Stimulated activated CD4-positive, alpha-beta T cell treated with anti-CD3 and anti-CD28 coated beads, Interleukin-12 subunit alpha, Interleukin-12 subunit beta, amount 100 ng/mL, for 48 hours (primary cell): ENCODE measurements around the gene TTLL5.
"Not testable (repeated sequence)": the region's sequence is repeated elsewhere in the genome, so short reads cannot be mapped to it uniquely, and the experiment has no call there.

Experiments used
- DNase-seq, 3 donors: peaks; one replicate each; pipeline ENCODE4 v3.0.0-alpha.2; 2020; ENCODE audit warnings: low read depth in 2 of 3, low spot score in 1 of 3

Gene TTLL5

GRCh38 chr14:75907756-75908359 lies 246.8 kb downstream of the TTLL5 start:
- DNase-seq = no peak

- DNase-seq = no peak
These were observed 248.6 kb downstream of the TTLL5 start for GRCh38 chr14:75909630-75910029.

DNA sequence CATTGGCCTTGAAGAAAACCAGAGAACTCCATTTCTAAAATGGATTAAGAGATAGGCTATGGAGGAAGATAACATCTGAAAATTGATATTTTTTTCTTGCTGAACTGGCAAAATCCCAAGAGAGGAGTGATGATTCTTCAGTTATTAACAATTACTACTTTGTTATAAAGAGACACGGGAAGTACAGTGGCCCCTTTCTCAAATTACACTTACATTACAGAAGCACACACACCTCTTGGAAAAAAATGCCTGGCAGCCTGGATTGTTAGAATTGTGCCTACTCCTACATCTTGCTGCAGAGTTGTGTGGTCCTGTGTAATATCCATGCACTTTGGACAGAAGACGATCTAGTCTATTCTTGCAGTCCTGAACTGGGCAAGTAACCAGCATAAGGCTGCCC lies 249.0 kb downstream of the TTLL5 start:
- no peak for DNase-seq

- no peak for DNase-seq
These were observed 250.8 kb downstream of the TTLL5 start for GRCh38 chr14:75911883-75912282.

GRCh38 chr14:75913183-75913582 lies 252.1 kb downstream of the TTLL5 start:
- no peak for DNase-seq

DNA sequence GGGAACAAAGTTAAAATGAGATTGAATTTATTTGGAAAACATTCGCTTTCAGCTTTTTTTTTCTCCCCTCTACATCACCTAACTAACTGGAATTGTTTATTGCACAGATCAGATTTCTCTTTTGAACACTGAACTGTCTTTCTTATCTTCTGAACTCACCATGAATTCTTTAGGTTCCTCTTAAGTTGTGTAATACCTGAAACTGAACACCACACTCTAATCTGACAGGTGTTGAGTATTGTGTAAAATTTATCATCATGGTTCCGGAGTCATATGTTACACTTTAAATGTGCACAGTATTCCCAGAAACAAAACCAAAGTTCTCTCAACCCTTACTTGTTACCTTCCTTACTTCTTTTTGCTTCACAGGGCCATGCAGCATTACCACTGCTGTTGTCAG lies 254.0 kb downstream of the TTLL5 start:
- DNase-seq = no peak

- no peak for DNase-seq
These were observed 256.4 kb downstream of the TTLL5 start for GRCh38 chr14:75917322-75917945.

- no peak for DNase-seq
These were observed 256.9 kb downstream of the TTLL5 start for GRCh38 chr14:75917946-75918335.

GRCh38 chr14:75920421-75920820 lies 259.4 kb downstream of the TTLL5 start:
- not testable (repeated sequence) for DNase-seq

DNA sequence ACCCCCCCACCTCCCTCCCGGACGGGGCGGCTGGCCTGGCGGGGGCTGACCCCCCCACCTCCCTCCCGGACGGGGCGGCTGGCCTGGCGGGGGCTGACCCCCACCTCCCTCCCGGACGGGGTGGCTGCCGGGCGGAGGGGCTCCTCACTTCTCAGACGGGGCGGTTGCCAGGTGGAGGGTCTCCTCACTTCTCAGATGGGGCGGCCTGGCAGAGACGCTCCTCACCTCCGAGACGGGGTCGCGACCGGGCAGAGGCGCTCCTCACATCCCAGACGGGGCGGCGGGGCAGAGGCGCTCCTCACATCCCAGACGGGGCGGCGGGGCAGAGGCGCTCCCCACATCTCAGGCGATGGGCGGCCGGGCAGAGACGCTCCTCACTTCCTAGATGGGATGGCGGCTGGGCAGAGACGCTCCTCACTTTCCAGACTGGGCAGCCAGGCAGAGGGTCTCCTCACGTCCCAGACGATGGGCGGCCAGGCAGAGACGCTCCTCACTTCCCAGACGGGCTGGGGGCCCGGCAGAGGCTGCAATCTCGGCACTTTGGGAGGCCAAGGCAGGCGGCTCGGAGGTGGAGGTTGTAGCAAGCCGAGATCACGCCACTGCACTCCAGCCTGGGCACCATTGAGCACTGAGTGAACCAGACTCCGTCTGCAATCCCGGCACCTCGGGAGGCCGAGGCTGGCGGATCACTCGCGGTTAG lies 264.2 kb downstream of the TTLL5 start:
- not testable (repeated sequence) for DNase-seq

DNA sequence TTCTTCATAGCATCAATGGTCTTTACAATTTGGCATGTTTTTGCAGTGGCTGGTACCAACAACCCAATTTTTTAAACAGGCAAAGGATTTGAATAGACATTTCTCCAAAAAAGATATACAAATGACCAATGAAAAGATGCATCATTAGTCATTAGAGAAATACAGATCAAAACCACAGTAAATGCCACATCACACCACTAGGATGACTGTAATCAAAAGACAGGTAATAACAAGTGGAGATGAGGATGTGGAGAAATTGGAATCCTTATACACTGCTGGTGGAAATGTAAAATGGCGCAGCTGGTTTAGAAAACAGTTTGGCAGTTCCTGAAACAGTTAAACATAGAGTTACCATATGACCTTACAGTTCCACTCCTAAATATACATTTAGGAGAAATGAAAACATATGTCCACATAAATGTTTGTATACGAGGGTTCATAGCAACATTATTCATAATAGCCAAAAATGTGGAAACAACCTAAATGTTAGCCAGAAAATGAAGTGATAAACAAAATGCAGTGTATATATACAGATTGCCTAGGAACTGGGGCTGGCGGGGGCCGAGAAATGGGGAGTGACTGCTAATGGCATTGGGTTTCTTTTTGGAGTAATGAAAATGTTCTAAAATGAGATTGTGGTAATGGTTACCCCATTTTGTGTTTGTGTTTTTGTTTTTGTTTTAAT lies 265.5 kb downstream of the TTLL5 start:
- DNase-seq = no peak

DNA sequence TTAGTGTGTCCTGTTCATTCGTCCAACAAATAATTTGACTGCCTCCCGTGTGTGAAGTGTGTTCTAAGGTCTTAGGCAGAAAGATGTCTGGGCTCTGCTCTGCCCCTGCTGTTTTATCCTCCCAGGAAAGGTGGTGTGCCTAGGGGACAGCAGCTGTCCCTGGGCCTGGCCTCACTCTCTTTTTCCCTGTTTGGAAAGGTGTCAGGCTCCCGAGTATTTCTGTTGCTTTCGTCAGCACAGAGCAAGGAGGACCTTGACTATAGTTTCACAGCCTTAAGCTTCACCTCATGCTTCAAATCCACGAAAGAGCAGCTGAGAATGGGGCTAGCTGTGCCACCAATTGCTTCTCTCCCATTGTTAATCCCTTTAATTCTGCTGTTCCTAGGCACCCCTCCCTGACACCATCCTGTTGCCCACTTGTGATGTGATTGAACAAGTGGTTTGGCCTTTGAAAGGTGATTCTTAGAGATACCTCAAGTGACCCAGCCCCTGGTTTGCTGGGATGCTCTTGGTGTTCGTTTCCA lies 266.6 kb downstream of the TTLL5 start:
- no peak for DNase-seq

GRCh38 chr14:75928690-75929181 lies 267.7 kb downstream of the TTLL5 start:
- no peak for DNase-seq

- no peak for DNase-seq
These were observed 272.8 kb downstream of the TTLL5 start for GRCh38 chr14:75933712-75934296.

DNA sequence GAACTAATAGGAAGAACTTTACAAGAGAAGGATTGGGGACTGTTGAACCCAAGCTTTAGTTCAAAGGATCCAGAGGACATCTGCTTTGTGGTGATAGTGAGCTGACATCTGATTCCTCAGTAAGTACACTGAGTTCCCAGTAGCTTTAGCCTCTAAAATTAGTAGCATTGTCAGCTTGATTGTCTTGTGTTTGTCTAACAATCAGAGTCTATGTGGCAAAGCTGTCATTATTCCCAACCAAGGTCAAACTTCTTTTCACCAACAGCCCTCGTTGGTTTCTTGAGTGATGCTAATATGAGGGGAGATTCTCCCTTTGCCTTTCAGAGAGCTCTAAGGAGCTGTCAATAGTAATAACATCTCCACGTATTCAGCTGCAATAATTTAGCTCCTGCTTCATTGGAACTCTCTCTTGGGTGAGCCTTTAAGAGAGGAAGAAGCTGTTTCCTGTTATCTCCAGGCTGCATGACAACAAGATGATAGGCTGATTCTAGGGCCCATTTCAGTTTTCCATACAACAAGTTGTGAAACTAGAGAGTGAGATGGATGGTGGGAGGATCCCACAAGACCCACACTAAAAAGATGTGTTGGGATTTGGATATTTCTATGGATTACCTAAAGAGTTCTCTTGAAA lies 274.1 kb downstream of the TTLL5 start:
- DNase-seq = no peak

- no peak for DNase-seq
These were observed 278.2 kb downstream of the TTLL5 start for GRCh38 chr14:75939200-75939599.

- DNase-seq = no peak
These were observed 280.0 kb downstream of the TTLL5 start for GRCh38 chr14:75941030-75941429.

- no peak for DNase-seq
These were observed 283.7 kb downstream of the TTLL5 start for GRCh38 chr14:75944607-75945241.

DNA sequence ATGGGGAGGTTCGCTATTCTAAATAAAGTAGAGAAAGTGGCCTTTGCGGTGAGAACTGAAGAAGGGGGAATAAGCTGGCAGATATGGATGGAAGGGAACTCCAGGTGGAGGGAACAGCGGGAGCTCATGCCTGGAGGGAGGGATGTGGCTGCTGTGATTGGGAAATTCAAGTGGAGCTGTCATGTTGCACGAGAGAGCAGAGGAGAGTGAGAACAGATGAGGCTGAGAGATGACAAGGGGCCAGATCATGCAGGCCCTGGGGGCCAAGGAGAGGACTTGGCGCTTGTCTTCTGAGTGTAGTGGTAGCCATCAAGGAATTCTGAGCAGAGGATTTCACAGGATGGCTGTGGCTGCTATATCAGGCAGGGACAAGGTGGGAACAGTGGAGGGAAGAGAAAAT lies 285.7 kb downstream of the TTLL5 start:
- DNase-seq = no peak

DNA sequence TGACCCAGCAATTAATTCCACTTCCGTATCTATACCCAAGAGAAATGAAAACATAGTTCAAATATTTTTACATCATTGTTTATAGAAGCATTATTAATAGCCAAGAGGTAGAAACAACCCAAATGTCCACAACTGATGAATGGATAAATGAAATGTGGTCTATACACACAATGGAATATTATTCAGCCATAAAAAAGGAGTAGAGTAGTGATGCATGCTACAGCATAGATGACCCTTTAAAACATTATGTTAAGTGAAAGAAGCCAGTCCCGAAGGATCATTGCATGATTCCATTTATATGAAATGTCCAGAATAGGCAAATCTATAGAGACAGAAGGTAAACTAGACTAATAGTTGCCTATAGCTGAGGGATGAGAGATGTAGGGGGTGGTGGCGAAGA lies 291.4 kb downstream of the TTLL5 start:
- DNase-seq = no peak
